ENCODE measurements around the gene BAHD1. TPM values are rescaled to one million over a fixed set of nuclear protein-coding genes. Genes with fewer than 3 reads are reported as not detected.

Gene BAHD1
- total RNA-seq, 4 donors from 2014 or later, result 12.8 to 18.5 (median 16.2) TPM

GRCh38 chr15:40405501-40406381, 35.0 kb upstream of the BAHD1 start, which contains the start of gene IVD:
Gene IVD, plus strand, starts transcription at chr15:40405795. Its CDS starts 33 bp downstream, at chr15:40405828.
- H3K4me3 ChIP-seq (ENCODE audit: low read depth, poor library complexity, severe bottlenecking), result peak within 1 kb of the TSS; percentile 34
- peak; percentile 88 to 97 for DNase-seq (ENCODE audit: low spot score in 2 of 2)
- intact Hi-C loops (cut with DNase I; ENCODE audit: low total_unique reads), result no loop called here
- WGBS, 2 donors, result 8 to 15% methylated on average over 36 to 47 of the region's 54 CpGs
- TF ChIP-seq CTCF (IDR thresholded peaks at IDR 0.05) (no peak), POLR2A (IDR thresholded peaks at IDR 0.05) (no peak)

DNA sequence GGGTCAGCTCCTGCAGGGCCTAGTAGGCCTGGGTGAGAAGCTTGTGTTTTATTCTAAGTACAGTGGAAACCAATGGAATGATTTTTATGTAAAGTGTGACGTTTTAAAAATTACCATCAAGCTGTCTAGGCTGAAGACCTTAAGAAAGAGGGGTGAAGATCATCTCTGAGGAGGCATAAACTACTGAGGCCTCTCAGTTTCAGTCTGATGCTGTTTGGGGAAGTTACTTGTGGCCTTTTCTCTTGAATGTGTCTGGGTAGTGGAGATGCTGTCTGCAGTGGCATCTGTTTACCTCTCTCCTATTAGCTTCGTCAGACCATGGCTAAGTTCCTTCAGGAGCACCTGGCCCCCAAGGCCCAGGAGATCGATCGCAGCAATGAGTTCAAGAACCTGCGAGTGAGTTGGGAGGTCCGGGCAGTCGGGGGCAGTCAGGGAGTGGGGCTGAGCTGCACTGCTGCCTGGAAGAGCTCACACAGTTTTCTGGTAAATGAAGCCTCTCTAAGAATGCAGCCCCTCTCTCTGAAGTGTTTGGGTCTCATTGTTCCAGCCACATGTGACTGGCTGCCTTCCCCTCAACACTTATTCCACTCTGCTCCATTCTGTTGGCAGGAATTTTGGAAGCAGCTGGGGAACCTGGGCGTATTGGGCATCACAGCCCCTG, 33.3 kb upstream of the BAHD1 start:
- no peak for TF ChIP-seq CTCF (IDR thresholded peaks at IDR 0.05)
- no peak for TF ChIP-seq POLR2A (IDR thresholded peaks at IDR 0.05)
- intact Hi-C loops (cut with DNase I; ENCODE audit: low total_unique reads), result no loop called here
- H3K4me3 ChIP-seq (ENCODE audit: low read depth, poor library complexity, severe bottlenecking), result no peak overlapping the region
- DNase-seq (ENCODE audit: low spot score in 2 of 2), result no peak
- 83 to 89% methylated on average over 8 of the region's 8 CpGs for WGBS, 2 donors

- DNase-seq (ENCODE audit: low spot score in 2 of 2), result no peak
- intact Hi-C loops (cut with DNase I; ENCODE audit: low total_unique reads), result no loop called here
- no peak overlapping the region for H3K4me3 ChIP-seq (ENCODE audit: low read depth, poor library complexity, severe bottlenecking)
- no peak for TF ChIP-seq POLR2A (IDR thresholded peaks at IDR 0.05)
- no peak for TF ChIP-seq CTCF (IDR thresholded peaks at IDR 0.05)
- WGBS, 2 donors, result 82 to 85% methylated on average over 3 of the region's 3 CpGs
Observed at GRCh38 chr15:40409366-40409765, 31.4 kb upstream of the BAHD1 start.

DNA sequence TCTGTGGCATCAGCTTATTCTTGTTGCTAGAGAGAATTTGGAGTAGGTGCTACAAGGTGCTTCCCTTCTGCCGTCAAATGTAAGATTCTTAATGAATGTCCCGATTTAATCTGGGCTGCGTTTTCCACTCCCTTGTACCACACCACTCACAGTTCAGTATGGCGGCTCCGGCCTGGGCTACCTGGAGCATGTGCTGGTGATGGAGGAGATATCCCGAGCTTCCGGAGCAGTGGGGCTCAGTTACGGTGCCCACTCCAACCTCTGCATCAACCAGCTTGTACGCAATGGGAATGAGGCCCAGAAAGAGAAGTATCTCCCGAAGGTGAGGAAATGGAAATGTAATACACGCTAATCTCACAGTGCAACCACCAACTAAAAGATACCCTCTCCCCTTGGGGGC, 30.3 kb upstream of the BAHD1 start:
- intact Hi-C loops (cut with DNase I; ENCODE audit: low total_unique reads), result no loop called here
- no peak for DNase-seq (ENCODE audit: low spot score in 2 of 2)
- WGBS, 2 donors, result 96 to 98% methylated on average over 11 of the region's 11 CpGs
- TF ChIP-seq POLR2A (IDR thresholded peaks at IDR 0.05) (no peak), CTCF (IDR thresholded peaks at IDR 0.05) (no peak)
- no peak overlapping the region for H3K4me3 ChIP-seq (ENCODE audit: low read depth, poor library complexity, severe bottlenecking)

DNA sequence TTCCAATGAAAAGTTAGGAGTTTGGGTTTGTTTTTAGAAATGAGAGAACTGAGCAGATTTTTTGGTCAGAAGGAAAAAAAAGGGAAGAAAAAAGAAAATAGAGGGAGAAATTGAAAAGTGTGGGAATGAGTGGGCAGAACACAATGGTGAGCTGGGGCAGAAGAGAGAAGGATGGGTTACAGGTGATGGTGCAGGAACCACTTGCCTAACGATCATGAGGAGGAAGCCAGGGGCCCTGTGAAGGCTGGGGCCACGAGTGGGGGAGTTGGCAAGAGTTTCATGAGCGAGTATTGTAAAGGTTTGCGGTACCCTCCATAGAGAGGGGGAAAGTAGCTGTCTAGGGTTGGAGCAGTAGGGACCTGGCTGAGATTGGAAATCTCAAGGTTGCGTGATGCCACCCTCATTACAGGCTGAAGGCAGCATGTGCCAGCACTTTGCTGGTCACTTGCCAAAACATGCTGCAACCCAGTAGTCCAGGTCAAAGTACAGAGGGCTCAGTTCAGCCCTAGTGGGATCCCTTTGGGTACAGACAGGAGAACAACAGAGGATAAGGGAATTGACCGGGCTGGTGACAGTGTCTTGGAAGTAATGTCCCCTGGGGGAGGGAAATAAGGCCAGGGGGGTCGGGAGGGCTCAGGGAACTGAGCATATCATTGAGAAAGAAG, 28.5 kb upstream of the BAHD1 start:
- no peak for TF ChIP-seq POLR2A (IDR thresholded peaks at IDR 0.05)
- TF ChIP-seq CTCF (IDR thresholded peaks at IDR 0.05), result no peak
- intact Hi-C loops (cut with DNase I; ENCODE audit: low total_unique reads), result no loop called here
- WGBS, 2 donors, result 86 to 90% methylated on average over 7 of the region's 7 CpGs
- DNase-seq (ENCODE audit: low spot score in 2 of 2), result no peak
- no peak overlapping the region for H3K4me3 ChIP-seq (ENCODE audit: low read depth, poor library complexity, severe bottlenecking)
